Activated naive CD8-positive, alpha-beta T cell (primary cell): ENCODE measurements around the gene STYX.
"Not testable (repeated sequence)": the region's sequence is repeated elsewhere in the genome, so short reads cannot be mapped to it uniquely, and the experiment has no call there.

Experiments used
- H3K27ac Mint-ChIP-seq: one replicate; pipeline ENCODE4 v1.8.0; 2021; ENCODE audit warnings: mixed read lengths
- H3K27me3 Mint-ChIP-seq: one replicate; pipeline ENCODE4 v1.8.0; 2021; ENCODE audit warnings: mixed read lengths
- H3K36me3 Mint-ChIP-seq: one replicate; pipeline ENCODE4 v1.8.0; 2021; ENCODE audit warnings: mixed read lengths
- H3K4me1 Mint-ChIP-seq: one replicate; pipeline ENCODE4 v1.8.0; 2021; ENCODE audit warnings: low read depth, mixed read lengths
- H3K4me3 Mint-ChIP-seq: one replicate; pipeline ENCODE4 v1.8.0; 2021; ENCODE audit warnings: mild to moderate bottlenecking, mixed read lengths
- H3K9me3 Mint-ChIP-seq: one replicate; pipeline ENCODE4 v1.8.0; 2021; ENCODE audit warnings: low read depth, mixed read lengths

Gene STYX

DNA sequence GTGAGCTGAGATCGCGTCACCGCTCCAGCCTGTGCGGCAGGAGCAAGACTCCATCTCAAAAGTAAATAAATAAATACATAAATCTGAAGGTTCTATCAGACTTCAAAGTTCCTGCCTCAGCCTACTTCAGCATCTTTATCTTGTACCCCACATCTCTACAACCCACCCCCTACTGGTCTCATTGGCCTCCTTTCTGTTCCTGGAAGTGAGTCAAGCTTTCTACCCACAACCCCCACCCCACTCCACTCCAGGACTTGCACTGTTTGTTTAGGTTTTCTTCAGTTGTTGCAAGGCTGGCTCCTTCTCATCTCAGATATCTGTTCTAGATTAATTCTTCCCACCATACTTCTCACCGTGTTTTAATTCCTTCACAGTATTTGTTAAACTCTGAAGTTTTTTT is 23.7 kb upstream of the STYX start:
- no peaks in the 10 kb centered on the region for H3K27me3 Mint-ChIP-seq
- peaks cover 5% of the 10 kb centered on the region for H3K36me3 Mint-ChIP-seq
- H3K4me1 Mint-ChIP-seq, result peaks cover 40% of the 10 kb centered on the region
- no peaks in the 10 kb centered on the region for H3K9me3 Mint-ChIP-seq
- peak overlapping the region; percentile 98 for H3K27ac Mint-ChIP-seq
- peak overlapping the region; percentile 100 for H3K4me3 Mint-ChIP-seq

DNA sequence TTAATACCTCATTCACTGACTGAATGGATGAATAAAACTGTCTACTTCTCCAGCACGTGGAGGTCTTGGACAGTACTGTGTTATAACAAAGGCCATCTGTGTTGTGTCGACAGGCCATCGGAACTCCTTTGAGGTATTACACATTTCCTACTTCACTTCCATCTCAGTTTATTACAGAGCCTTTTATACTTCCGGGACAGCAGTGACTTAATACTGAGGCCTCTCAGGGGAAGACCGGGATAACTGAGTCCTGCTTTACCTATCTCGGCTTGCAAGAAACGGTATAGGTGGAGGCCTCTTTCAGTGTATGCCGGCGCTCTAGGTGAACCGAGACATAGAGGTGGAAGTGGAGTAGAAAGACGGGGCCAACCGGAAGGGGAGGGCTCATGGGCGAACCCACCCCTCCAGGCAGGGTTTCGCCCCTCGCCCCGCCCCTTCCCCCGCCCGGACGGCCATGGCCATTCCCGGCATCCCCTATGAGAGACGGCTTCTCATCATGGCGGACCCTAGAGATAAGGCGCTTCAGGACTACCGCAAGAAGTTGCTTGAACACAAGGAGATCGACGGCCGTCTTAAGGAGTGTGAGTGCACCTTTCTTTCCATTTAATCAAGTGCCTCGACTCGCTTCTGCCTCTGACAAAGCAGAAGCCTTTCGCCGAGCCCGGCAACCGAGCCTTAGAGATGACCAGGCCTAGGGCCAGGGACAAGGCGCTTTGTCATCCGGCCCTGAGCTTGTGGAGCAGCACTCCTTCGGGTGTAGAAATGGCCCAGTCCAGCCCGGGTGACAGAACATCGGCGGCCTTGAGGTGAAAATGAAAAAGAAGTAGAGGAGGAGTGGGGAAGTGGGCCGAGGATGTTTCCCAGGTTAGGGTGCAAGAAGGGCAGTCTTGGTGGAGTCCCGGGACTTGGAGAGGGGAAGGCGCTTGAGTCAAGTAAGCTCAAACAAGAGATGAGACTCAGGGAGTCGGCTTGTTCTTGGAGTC is 23.0 kb upstream of the STYX start, which contains the start of gene PSMC6:
Gene PSMC6, plus strand, starts transcription at position 477 of the 983 bp plus-strand sequence. Its CDS starts 20 bp downstream, at position 497.
- H3K27ac Mint-ChIP-seq, result peak within 1 kb of the TSS; percentile 98
- H3K4me3 Mint-ChIP-seq, result peak within 1 kb of the TSS; percentile 100
- peaks cover 5% of the 10 kb centered on the region for H3K36me3 Mint-ChIP-seq
- no peaks in the 10 kb centered on the region for H3K27me3 Mint-ChIP-seq
- no peaks in the 10 kb centered on the region for H3K9me3 Mint-ChIP-seq
- H3K4me1 Mint-ChIP-seq, result peaks cover 45% of the 10 kb centered on the region

DNA sequence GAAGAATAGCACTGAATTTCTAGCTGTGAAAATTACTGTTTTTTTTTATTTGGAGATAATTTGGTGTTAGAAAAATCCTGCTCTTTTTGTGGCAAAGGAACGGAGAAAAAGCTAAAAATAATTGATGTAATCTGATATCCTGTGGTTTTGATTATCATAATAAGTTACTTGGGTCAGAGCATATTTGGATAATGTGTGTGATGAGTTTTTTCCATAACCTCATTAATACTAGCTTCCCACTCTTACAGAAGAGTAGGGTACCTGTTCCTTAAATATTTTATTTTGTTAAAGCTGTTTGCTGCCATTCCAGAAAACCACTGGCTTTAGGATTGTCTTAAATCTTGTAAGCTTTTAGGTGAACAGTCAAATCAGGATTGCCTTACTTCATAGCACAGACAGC is 18.3 kb upstream of the STYX start:
- Mint-ChIP-seq H3K36me3 (peaks cover 13% of the 10 kb centered on the region), H3K4me3 (no peak overlapping the region), H3K27me3 (no peaks in the 10 kb centered on the region), H3K27ac (peak overlapping the region; percentile 28), H3K9me3 (no peaks in the 10 kb centered on the region), H3K4me1 (peaks cover 44% of the 10 kb centered on the region)

DNA sequence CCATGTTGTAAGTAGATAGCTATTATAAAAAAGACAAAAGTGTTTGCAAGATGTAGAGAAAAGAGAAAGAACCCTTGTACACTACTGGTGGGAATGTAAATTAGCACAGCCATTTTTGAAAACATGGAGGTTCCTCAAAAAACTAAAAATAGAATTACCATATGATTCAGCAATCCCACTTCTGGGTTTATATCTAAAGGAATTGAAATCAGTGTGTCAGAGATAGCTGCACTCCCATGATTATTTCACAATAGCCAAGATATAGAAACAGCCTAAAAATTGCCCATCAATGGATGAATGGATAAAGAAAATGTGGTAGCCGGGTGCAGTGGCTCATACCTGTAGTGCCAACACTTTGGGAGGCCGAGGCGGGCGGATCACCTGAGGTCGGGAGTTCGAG is 13.8 kb upstream of the STYX start:
- Mint-ChIP-seq H3K4me3 (no peak overlapping the region), H3K36me3 (peaks cover 9% of the 10 kb centered on the region), H3K27me3 (no peaks in the 10 kb centered on the region), H3K4me1 (peaks cover 16% of the 10 kb centered on the region), H3K9me3 (no peaks in the 10 kb centered on the region), H3K27ac (no peak overlapping the region)

DNA sequence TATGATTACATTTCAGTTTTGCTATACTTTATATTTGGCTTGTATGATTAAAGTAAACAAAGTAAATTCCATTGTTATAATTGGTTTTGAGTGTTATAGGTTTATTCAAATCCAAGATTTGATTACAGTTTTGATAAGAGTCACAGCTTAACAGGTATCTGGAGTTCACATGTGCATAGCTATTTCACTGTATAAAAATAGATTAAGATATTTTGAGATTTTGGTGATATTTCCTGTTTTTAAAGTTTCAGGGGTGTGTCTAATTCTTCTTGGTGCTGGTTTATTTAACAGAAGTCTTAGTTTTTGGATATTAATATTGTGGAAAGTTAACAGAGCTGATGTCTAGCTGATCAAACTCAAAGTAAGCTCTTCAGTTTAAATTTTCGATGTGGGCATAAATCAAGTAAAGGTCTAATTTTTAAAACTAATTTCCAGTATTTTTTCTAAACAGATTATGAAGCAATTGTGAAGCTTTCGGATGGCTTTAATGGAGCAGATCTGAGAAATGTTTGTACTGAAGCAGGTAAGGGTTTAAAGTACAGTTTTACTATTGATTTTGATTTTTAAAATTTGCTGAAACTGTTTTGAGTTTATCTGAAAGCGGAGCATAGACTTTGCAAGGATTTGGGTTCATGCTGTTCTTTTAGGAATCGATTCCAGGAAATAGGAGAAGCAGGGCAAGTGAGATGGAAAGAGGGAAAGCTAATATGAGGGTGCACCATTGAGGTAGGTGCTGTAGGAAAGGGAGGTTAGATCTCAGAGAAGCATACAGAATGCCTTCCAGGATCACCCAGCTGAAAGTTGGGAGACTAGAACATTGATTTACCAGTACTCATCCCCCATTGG is 6.2 kb upstream of the STYX start:
- H3K9me3 Mint-ChIP-seq, result no peaks in the 10 kb centered on the region
- H3K4me3 Mint-ChIP-seq, result no peak overlapping the region
- peaks cover 4% of the 10 kb centered on the region for H3K36me3 Mint-ChIP-seq
- no peaks in the 10 kb centered on the region for H3K27me3 Mint-ChIP-seq
- H3K4me1 Mint-ChIP-seq, result peaks cover 25% of the 10 kb centered on the region
- peak overlapping the region; percentile 54 for H3K27ac Mint-ChIP-seq

DNA sequence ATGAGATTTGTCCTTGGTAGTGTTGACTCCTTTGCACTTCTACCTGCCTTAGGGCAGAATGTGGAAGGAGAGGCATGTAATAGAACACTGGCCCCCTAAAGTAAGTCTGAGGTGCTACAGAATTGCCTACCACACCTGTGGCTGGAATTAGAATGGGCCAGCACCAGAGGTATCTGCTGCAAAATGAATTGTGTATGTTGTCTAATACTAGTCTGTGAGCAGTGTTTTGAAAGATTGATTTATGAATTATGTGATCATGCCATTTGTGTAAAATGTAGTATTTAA is 5.7 kb upstream of the STYX start:
- no peak overlapping the region for H3K27ac Mint-ChIP-seq
- H3K9me3 Mint-ChIP-seq, result no peaks in the 10 kb centered on the region
- no peak overlapping the region for H3K4me3 Mint-ChIP-seq

DNA sequence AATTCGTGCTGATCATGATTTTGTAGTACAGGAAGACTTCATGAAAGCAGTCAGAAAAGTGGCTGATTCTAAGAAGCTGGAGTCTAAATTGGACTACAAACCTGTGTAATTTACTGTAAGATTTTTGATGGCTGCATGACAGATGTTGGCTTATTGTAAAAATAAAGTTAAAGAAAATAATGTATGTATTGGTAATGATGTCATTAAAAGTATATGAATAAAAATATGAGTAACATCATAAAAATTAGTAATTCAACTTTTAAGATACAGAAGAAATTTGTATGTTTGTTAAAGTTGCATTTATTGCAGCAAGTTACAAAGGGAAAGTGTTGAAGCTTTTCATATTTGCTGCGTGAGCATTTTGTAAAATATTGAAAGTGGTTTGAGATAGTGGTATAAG is 2.5 kb upstream of the STYX start:
- peaks cover 24% of the 10 kb centered on the region for H3K4me1 Mint-ChIP-seq
- not testable (repeated sequence) for H3K27ac Mint-ChIP-seq, H3K27me3 Mint-ChIP-seq, H3K36me3 Mint-ChIP-seq, H3K4me3 Mint-ChIP-seq, H3K9me3 Mint-ChIP-seq

More for the DNA sequence above, 5.7 kb upstream of the STYX start:
- H3K4me1 Mint-ChIP-seq, result peaks cover 24% of the 10 kb centered on the region
- no peaks in the 10 kb centered on the region for H3K27me3 Mint-ChIP-seq
- peaks cover 4% of the 10 kb centered on the region for H3K36me3 Mint-ChIP-seq

DNA sequence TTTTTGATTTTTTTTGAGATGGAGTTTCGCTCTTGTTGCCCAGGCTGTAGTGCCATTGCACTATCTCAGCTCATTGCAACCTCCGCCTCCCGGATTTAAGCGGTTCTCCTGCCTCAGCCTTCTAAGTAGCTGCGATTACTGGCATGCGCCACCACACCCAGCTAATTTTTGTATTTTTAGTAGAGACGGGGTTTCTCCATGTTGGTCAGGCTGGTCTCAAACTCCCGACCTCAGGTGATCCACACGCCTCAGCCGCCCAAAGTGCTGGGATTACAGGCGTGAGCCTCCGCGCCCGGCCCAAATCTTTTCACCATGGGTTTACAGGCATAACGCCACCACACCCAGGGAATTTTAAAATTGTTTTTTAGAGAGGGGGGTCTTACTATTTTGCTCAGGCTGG is 931 bp upstream of the STYX start:
- H3K36me3 Mint-ChIP-seq, H3K27me3 Mint-ChIP-seq, H3K27ac Mint-ChIP-seq, H3K9me3 Mint-ChIP-seq: not testable (repeated sequence)
- Mint-ChIP-seq H3K4me1 (peaks cover 21% of the 10 kb centered on the region), H3K4me3 (peak overlapping the region; percentile 62)

DNA sequence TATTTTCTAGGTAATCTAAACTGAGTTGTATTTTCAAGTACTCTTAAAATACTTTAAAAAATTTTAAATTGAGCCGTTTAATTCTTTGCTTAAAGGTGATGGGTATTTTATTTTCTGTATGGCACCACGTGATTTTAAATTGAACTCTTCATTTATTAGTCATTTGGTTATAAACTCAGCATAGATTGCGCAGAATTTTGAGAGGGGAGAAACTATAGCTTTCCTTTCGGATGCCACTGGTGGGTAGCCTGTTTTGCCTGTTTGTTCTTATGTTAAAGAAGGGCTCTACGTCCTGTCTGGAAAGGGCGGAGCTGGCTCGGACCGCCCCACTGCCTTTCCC is 411 bp upstream of the STYX start:
- H3K27me3 Mint-ChIP-seq, result no peaks in the 10 kb centered on the region
- no peaks in the 10 kb centered on the region for H3K9me3 Mint-ChIP-seq
- peaks cover 5% of the 10 kb centered on the region for H3K36me3 Mint-ChIP-seq
- peak overlapping the region; percentile 96 for H3K4me3 Mint-ChIP-seq
- peaks cover 25% of the 10 kb centered on the region for H3K4me1 Mint-ChIP-seq
- H3K27ac Mint-ChIP-seq, result peak overlapping the region; percentile 70

DNA sequence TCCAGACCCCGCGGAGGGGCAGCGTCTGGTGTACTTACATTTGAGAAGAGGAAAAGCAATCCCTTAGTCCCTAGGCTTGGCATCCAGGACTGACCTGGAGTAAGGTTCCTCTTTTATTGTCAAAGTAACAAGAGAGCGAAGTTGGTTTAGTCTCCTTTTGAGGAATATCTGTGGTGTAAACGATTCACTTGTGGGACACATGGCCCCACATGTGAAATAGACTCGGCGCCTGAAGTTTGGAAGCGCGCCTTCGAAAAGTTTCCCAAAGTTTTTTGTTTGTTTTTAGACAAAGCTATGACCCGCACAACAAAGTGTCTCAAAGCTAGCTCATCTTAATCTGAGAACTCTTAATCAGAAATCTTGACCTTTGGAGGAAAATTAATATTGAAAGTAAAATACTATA is 744 bp downstream of the STYX start:
- no peaks in the 10 kb centered on the region for H3K27me3 Mint-ChIP-seq
- H3K36me3 Mint-ChIP-seq, result peaks cover 7% of the 10 kb centered on the region
- no peaks in the 10 kb centered on the region for H3K9me3 Mint-ChIP-seq
- H3K27ac Mint-ChIP-seq, result peak overlapping the region; percentile 90
- H3K4me3 Mint-ChIP-seq, result peak overlapping the region; percentile 96
- peaks cover 34% of the 10 kb centered on the region for H3K4me1 Mint-ChIP-seq

DNA sequence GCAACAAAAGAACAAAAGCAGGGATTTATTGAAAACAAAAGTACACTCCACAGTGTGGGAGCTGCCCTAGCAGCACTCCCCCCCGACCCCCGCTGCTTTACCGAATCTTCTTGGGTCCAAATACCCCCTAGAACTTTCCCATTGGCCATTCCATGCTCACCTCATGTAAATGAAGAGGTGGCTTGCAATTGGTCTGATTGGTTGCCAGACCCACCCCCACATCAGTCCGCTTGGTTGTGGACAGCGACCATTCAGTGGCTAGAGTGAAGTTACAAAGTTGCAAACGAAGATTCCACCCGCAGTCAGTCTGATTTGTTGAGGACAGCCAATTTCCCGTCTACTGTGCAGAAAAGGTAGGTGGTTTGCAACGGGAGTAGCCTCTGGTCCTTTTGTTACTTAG is 3.9 kb downstream of the STYX start:
- Mint-ChIP-seq H3K27me3 (no peaks in the 10 kb centered on the region), H3K36me3 (peaks cover 12% of the 10 kb centered on the region), H3K27ac (peak overlapping the region; percentile 58), H3K4me3 (peak overlapping the region; percentile 27), H3K9me3 (no peaks in the 10 kb centered on the region), H3K4me1 (peaks cover 62% of the 10 kb centered on the region)

DNA sequence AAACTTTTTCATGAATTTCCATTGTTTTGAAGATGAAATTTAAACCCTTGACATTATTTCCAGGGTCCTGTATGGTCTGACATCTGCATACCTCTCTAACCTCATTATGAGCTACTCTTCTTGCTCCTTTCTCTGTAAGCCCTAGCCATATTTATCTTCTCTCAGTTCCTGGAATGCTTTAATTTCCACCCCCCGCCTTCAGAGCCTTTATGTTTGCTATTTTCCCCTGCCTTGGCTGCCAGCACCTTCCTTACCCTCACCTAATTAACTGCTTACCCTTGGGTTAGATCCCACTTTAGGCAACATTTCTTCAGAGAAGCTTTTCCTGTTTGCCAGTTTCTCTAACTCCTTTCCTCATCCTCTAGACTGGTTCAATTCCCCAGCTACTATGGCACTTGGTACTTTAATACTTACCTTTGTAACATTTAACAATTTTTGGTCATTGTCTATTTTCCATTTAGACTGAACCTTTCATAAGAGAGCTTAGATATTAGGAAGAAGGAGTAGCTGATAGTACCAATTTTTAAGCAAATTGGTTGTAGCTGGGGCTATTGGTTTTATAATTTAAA is 6.0 kb downstream of the STYX start:
- H3K36me3 Mint-ChIP-seq, result peaks cover 15% of the 10 kb centered on the region
- no peaks in the 10 kb centered on the region for H3K27me3 Mint-ChIP-seq
- H3K4me1 Mint-ChIP-seq, result peaks cover 75% of the 10 kb centered on the region

DNA sequence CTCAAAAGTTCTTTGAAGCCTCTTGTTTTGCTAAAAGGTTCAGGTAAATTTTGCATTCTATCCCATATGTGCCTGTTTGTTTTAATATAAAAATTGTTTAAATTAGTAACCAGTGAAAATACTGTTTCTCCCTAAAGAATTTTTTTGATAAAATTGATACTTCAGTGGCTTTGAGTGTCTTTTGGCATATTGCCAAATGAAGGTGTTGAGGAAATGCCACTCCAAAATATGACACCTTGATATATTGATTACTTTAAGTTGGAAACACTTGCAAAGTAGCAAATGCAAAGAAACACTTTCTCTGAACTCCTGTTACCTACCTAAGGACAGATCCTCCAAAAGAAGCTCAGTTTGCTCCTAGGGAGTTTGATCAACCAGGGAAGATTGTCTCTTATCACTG is 8.4 kb downstream of the STYX start:
- peak overlapping the region; percentile 34 for H3K4me3 Mint-ChIP-seq
- H3K27me3 Mint-ChIP-seq, result no peaks in the 10 kb centered on the region
- peaks cover 14% of the 10 kb centered on the region for H3K36me3 Mint-ChIP-seq
- no peaks in the 10 kb centered on the region for H3K9me3 Mint-ChIP-seq
- H3K27ac Mint-ChIP-seq, result peak overlapping the region; percentile 59
- peaks cover 82% of the 10 kb centered on the region for H3K4me1 Mint-ChIP-seq

More for the DNA sequence above, 6.0 kb downstream of the STYX start:
- Mint-ChIP-seq H3K4me3 (no peak overlapping the region), H3K27ac (peak overlapping the region; percentile 82), H3K9me3 (no peaks in the 10 kb centered on the region)

DNA sequence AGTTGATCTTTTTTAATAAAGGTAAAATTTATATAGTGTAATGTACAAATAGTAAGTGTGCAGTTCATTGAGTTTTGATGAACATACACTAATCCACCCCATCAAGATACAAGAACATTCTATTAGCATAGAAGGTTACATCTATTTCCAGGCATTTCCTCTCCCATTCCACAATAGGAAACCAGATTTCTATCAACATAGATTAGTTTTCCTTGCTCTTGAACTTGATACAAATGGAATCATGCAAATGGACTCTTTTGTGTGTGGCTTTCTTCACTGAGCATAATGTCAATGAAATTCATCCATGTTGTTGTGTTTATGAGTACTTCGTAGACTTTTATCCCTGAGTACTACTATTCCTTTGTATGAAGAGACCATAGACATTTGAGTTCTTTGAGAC is 10.8 kb downstream of the STYX start:
- no peaks in the 10 kb centered on the region for H3K27me3 Mint-ChIP-seq
- peak overlapping the region; percentile 93 for H3K27ac Mint-ChIP-seq
- H3K9me3 Mint-ChIP-seq, result no peaks in the 10 kb centered on the region
- peaks cover 8% of the 10 kb centered on the region for H3K36me3 Mint-ChIP-seq
- peaks cover 86% of the 10 kb centered on the region for H3K4me1 Mint-ChIP-seq
- H3K4me3 Mint-ChIP-seq, result peak overlapping the region; percentile 15

DNA sequence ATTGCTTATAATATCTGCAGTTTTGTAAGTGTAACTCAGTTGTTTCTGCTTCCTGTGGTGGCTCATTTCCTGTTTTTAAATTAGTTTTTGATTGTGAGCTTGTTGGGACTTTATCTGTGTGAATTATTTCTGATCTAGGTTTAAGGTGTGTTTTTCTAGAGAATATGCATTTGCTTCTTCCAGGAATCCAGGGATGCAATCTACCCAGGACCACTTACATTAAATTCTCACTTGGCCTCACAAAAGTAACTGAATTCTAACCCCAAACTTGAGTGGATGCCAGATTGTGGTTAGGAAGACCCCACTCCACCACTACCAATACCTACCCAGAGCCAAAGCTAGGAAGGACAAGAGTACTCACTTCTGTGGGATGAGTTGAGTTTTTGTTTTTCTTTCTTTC is 11.9 kb downstream of the STYX start:
- Mint-ChIP-seq H3K4me3 (peak overlapping the region; percentile 82), H3K9me3 (no peaks in the 10 kb centered on the region), H3K36me3 (peaks cover 8% of the 10 kb centered on the region), H3K4me1 (peaks cover 82% of the 10 kb centered on the region), H3K27me3 (no peaks in the 10 kb centered on the region), H3K27ac (peak overlapping the region; percentile 93)
